Loucy (cell line): ENCODE data around the gene STX19.

Source experiments
- CTCF ChIP-seq: fragments of 200-600 bp; sonication (generic); conservative IDR thresholded peaks from 2 replicates; pipeline ENCODE4 v1.5.1; 2014; ENCODE audit warnings: mild to moderate bottlenecking, antibody characterized with exemption, low read length
- EZH2phosphoT487 ChIP-seq: fragments of 200-600 bp; IDR thresholded peaks from 2 replicates; pipeline ENCODE4 v1.6.1; 2018; ENCODE audit warnings: antibody characterized with exemption, mild to moderate bottlenecking, moderate library complexity, borderline replicate concordance

DNA sequence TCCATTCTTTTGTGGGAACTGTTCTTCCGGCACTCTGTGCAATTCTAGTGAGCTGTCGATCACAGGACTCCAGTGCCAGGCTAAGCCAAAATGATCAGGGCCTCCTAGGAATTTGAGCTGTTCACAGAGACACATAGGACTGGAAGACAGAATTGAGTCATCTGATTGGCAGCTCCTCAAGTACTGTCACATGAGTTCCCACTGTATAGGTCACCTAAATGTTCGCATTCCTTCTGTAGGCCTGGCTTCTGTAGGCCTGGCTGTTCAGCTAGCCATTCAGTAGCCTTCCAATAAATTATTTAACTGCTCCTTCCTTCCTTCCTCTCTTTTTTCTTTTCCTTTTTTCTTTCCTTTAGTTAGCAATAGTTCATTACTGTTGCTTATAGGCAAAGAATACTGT, 59.0 kb downstream of the STX19 start:
- no peak for TF ChIP-seq CTCF
- no peak for TF ChIP-seq EZH2phosphoT487
